DMS79 treated with DMSO at 0.1 percent for 48 hours (cell line): ENCODE results near the gene AATK.
"Not testable (repeated sequence)": the region's sequence is repeated elsewhere in the genome, so short reads cannot be mapped to it uniquely, and the experiment has no call there.

ENCODE experiments used
- DNase-seq: peaks from one replicate; lab custom pipeline; 2025; lab: John Stamatoyannopoulos, UW

The AATK gene

DNA sequence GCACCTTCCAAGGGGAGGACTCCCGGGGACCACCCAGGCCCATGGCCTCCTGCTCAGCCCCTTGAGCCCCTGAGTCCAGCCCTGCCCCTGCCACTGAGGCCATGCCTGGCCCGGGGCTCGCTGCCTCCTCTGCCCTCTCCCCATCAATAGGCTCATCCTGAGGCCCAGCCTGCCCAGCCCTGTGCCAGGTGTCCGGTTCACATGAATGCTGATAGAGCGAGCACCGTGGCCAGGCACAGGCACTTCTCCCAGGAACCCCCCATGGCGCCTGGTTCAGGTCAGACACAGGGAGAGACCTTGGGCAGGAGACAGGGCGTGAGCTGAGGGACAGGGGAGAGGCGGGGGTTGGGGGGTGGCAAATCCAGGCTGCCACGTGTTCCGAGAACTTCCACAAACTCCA lies 3.5 kb downstream of the AATK start:
- DNase-seq = no peak

DNA sequence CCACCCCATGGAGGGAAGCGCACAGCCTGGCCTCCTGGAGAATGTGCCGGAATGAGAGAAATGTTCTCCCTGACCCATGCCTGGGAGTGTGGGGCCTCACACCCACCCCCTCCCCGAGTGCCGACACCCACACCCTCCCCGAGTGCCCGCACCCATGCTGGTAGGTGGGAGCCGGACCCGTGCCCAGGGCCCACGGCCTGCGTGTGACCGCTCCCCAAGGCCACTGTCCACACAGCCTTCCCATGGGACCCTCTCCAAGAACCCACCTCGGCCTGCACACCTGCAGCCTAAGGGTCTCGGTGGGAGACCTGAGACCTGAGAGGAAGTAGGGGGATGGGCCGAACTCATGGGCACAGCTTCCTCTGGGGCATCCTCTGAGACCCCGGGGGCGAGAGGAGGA lies 4.0 kb downstream of the AATK start:
- no peak for DNase-seq

DNA sequence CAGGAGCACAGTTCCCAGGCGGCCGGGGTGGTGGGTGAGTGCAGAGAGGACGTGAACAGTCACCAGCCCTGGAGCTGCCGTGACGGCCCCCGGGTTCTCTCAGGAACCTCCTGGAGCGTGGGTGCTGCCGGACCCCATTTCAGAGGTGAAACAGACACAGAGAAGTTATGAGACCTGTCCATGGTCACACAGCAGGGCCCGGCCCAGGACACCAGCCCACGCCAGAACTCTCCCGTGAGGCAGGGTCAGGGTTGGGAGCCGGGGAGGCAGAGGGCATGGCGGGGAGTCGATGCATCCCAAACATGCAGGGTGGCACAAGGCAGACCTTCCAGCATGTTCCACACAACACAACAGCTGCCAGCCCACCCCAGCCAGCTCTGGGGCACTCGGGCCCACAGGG lies 4.5 kb downstream of the AATK start:
- DNase-seq = no peak

DNA sequence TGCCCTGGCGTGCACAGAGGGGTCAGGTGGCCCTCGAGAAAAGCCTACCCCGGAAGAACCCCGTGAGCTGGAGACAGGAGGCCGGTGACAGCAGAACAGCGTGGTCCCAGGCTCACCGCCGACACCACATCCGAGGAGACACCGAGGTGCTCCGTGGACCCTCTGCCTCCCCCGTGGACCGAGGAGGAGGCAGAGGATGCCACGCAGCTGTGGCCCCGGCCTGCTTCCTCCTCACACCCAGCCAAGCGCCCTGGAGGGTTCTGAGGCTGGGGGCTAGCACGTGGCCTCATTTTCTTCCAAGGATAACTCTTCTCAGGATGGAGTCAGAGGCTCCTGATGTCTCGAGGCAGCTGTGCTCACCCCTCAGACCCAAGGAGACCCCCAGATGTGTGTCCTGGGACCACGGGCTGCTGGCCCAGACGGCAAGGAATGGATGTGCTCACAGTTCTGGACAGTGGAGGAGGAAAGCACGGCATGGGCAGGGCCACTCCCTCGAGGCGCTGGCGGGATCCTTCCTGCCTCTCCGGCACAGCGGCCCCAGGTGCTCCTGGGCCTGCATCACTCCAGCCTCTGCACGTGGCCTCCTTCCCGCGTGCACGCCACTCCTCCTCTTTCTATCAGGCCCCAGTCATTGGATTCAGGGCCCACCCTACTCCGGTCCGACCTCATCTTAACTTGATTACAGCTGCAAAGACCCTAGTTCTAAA lies 5.1 kb downstream of the AATK start:
- DNase-seq = no peak

DNA sequence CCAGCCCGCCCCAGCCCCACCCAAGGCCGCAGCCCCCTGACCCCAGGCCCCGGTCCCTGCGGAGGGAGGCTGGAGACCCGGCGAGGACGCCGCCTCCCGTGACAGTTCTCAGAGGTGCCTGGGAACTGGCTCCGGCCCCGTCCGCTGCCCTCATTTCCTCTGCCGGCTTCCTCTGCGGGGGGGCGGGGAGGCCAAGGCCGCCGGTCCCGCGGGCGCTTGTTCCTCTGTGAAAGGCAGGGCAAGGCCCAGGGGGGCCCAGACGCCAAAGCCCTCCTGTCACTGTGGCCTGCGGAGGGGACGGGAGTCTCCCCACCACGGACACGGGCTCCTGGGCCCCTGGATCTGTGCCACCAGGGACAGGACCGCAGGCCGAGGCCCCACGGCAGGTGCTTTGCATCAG lies 5.7 kb downstream of the AATK start:
- no peak for DNase-seq

DNA sequence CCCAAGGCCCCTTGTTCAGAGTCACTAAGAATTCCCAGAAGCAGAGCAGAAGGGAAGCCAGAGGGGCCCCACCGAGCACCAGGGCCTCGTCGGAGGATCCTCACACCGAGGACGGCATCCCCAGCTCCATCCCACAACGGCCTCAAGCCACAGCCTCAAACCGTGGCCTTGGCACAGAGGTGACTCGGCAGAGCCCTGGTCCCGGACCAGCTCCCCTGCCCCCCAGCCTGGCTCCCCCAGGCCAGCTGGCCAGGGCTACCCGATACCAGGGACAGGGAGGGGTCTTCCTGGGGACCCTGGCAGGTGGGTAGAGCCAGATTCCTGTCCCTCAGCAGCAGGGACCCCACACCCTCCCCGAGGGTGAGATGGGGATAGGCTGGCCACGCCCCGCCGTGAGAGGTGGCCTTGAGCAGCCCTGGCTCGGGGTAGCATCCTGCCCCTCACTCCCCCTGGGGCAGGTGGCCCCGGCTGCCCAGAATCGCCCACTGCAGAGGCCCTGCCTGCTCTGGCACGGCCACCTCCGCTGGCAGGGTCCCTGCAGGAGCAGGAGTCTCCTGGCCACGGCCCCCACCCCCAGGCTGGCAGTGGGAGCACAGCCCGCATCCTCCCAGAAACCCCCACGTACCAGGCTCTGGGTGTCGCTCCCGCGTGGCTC lies 6.3 kb downstream of the AATK start:
- DNase-seq = no peak

DNA sequence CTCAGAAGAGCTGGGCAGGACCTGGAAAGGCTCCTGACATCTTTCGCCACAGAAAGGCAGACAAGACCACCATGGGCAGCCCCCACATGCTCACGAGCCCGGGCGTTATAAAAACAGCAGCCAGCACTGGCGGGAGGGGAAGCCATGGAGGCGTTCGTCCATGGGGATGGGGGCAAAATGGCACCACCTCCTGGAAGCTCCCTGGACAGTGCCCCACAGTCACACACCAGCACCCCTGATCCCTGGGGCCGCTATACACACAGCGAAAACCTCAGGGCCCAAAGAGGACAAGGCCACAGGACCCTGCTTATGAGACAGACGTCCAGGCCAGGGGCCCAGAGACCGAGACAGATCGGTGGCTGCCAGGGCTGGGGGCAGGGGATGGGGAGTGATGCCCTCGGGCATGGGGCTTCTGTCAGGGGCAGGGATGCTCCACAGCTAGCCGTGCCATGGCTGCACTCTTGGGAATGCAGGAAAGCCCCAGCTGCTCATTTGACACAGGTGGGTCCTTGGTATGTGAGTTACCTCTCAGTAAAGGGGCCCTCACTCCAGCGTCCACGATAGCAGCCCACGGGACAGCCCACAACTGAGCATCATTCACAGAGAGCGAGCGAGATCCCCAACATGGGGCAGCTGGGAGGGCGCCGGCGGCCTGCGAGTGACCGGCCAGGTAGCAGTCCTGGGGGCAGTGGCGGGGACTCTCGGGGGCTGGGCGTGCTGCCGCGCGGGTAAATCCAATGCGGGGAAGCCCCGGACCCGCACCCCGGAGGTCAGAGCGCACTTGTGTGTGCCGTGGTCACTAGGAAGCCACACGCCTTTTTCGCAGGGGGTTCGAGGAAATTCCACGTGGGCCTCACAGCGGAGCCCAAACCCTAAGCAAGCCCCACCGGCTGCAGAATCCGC lies 7.1 kb downstream of the AATK start:
- DNase-seq = no peak

DNA sequence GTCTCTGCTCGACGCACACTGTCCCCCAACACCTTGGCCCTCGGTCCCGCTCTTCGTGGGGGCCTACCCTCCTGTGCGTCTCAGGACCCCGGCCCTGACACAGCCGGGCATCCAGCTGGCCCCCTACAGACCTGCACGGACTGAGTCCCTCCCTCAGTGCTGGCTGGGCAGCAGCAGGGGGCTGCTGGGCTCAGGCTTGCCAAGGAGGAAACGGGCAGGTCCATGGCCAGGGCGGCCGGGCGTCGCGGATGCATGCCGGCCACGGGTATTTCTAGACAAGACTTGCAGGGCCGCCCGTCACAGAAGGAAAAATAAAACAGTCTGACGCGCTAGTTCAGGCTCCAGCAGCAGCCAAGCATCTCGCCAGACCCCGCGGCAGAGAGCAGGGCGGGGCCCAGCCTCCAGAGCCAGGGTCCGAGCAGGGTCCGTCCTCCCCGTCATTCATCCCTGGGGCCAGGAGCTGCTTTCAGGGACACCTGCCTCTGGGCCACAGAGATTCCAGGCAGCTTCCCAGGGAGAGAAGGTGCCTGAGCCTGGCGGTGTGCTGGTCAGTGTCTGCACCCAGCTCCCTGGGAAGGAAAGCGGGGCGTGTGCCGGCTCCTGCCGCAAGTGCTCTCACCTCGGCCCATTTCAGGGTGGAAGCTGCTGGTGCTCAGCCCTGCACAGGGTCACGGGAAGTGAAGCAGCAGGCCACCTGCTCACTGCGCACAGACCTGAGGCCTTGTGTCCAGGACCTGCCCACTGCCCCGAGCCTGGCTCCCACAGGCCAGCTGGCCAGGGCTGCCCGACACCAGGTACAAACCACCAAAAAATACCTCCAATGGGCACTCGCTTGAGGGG lies 8.0 kb downstream of the AATK start:
- DNase-seq = no peak

DNA sequence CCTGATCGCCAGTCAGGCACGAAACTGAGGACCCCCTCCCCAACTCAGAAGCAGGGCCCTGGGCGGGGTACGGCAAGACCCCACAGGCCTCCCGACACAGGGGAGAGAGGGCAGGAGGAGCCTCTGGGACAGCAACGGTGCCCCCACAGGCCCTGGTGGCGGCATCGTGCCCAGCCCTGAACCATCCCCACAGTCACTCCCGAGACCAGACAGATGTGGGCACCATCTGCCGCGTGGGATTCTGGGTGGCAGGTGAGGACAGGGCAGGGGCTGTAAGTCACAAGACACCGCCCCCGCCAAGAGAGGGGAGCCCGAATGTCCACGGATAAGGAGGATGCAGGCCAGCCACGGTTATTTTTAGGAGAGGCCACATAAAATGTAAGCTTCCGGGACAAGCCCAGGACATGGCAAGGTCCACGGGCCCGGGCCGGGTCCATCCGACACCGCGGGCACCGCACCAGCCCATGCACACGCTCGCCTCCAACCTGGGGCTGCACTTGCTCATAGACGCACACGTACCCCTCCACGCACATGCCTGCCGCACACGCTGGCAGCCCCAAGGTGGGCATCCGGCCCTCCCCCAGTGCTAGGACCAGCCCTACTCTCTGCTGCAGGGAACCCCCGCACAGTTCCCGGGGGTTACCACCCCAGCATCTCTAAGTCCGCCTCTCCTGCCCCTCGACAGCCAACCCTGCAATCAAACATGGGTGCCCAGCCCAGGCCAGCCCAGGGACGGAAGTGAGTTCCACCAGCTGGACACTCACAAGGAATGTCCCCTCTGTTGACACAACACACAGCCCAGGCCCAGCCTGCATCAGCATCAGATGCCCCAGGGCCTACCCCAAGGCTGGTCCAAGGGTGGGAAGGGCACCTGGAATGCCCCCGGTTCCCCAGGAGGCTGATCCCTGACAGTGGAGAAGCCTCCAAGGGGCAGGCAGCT lies 8.9 kb downstream of the AATK start:
- no peak for DNase-seq

DNA sequence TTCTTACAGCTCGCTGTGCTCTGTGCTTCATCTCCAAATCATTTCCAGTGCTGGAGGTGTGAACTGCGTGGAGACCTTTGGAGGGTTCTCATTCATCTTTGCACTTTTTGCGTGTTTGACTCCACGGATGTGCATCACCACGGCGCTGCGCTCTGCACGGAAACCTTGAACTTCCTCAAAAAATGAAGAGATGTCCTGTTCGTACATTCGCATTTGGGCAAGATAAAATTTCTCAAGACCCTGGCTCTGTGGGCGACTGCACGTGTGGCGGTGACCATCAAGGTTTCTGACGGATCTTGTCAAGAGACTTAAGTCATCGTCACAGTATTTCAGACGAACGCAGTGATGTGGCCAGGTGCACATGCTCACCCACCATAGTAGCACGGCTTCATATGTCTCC lies 11.1 kb downstream of the AATK start:
- DNase-seq = no peak

DNA sequence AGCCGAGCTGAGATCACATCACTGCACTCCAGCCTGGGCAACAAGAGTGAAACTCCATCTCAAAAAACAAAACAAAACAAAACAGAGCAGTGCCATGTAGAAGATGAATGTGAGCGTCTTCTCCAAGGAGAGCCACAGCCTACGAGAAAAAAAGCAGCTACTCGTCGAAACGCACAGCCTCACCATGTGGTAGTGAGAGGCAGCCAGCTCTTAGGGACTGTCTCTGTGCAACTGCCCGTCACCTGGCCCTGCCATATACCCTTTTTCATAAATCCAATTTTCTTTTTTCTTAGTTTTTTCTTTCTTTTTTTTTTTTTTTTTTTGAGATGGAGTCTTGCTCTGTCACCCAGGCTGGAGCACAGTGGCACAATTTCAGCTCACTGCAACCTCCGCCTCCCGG lies 12.0 kb downstream of the AATK start:
- DNase-seq = not testable (repeated sequence)

DNA sequence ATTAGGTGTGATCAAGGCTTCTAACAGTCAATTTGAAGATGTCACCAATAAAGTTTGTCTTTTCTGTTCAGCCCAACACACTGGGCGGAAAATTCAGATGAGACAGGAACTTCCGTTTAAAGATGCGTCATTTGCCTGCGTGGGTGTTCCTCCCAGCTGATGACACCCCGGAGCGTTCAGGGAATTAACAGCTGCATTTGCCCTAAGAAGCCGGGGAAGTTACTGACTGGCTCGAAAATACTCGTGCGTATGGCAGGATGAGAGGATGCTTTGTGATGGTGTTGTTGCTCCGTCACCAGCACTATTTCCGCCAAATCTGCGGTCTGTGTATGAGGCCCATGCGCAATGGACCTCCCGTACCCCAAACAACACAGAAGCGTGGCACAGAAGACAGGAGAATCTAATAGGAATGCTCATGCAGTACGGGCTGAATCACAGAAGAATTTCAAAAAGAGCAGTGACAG lies 12.6 kb downstream of the AATK start:
- no peak for DNase-seq

DNA sequence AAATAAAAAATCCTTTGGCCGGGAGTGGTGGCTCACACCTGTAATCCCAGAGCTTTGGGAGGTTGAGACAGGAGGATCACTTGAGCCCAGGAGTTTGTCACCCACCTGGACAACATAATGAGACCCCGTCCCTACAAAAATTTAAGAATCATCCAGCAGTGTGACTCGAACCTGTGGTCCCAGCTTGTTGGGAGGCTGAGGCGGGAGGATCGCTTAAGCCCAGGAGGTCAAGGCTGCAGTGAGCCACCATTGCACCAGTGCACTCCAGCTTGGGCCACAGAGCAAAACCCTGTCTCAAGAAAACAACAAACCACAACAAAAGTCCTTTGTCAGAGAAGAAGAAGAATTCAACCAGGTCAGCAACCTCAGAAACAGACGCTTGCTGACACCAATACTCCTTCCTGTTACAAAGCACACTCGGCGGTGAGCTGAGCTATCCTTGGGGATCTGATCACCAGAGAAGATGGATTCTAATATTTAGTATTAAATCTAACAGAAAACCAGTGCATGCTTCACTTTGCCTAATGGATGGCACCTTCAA lies 13.7 kb downstream of the AATK start:
- no peak for DNase-seq

DNA sequence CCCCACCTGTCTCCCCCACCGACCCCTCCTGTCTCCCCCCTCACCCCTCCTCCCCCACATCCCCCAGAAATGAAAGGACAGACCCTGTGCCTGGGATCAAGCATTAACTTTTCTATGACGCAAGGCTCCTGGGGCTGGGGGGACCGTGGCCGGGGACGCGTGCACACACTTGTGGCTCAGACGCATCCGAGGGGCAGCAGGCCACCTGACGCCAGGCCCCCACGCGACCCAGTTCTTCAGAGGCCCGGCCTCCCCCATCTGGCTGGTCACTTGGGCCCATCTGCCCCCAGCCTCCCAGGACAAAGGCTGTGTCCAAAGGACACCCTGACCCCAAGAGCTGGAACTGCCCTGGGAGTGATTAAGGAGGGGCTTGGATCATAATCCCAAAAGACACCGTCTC lies 14.7 kb downstream of the AATK start:
- DNase-seq = no peak

DNA sequence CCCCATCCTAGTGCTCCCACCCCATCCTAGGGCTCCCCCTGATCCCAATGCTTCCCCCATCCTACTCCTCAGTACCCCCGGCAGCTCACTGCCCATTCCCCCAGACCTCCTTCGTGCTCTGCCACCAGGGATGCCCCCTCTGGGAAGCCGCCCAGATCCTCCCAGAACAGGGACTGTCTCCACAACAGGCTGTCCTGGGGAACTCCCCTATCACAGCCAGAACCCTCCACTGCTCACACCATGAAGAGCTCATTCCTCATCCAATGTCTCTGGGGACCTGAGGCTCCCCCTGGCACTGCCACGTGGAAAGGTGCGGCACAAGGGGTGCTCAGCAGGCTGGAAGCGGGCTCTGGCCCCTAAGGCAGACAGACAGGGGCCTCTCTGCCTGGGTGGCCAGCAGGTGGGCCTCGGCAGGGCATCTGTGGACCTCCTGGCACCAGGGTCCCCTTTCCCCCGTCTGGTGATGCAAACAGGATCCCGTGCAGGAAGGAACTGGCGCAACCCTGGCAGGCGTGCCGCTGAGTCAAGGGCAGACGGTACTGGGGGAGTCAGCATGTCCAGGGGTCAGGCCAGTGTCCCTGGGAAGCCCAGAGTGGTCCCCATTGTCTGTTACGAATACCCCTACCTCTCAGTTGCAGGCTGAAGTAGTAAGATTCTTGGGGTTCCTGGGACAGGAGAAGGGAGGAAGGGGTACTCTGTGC lies 15.5 kb downstream of the AATK start:
- DNase-seq = no peak

DNA sequence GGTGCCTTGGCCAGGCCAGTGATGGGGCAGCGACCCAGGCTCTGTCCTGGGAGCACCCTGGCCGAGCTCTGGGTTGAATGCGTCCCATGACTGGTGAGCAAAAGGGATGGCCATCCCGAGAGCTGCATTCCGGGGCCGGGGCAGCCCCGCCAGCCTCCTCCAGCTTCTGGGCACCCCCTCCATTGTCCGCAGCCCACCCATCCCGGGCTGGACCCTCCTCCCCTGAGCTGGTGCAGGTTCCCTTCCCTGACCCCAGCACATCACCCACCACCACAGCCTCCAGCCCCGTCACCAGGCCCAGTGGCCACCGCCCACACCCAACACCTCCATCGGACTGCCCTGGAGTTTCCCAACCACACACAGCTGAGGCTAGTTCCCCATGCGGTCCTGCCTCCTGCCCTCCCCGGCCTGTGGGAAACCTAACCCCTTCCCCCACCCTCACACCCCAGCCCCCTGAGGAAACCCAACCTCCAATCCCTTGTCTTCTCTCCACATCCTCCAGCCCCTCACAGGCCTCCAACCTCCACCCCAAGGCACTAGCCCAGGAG lies 17.0 kb downstream of the AATK start:
- DNase-seq = no peak

DNA sequence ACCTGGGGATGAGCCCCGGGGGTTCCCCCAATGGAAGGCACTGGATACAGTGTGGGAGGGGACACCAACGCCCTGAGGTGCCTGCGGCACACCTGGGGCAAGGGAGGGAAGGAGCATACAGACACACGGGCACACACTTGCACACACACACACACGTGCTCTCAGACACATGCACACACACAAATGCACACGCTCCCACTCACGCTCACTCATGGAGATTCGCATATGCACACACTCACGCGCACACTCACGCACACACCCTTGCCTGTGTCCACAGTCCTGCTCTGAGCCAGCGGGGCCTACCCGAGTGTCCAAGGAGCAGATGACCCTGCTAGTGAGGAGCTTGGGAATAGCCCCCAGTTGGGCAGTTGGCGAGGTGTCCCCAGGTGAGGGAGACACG lies 17.4 kb downstream of the AATK start:
- no peak for DNase-seq

DNA sequence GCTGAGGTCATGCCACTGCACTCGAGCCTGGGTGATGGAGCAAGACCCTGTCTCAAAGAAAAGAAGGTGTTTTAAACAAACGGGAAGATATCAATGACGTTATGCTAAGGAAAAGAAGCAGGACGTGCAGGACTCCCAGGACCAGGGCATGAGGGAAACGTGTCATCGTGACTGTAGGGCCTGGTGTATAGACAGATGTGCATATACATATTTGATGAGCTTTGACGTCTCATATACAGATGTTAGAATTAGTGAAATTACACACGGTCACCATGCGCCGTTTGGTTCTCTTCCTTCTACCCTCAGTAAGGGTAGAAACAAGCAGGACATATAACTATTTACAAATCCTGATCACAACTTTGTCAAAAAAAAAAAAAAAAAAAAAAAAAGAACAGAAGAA lies 18.3 kb downstream of the AATK start:
- DNase-seq = no peak

DNA sequence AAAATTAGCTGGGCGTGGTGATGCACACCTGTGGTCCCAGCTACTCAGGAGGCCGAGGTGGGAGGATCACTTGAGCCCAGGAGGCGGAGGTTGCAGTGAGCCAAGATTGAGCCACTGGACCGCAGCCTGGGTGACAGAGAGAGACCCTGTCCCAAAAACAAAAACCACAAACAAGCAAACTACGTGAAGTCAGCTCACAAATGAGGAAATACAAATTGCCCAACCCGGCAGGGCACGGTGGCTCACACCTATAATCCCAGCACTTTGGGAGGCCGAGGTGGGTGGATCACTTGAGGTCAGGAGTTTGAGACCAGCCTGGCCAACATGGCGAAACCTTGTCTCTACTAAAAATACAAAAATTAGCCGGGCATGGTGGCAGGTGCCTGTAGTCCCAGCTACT lies 19.8 kb downstream of the AATK start:
- not testable (repeated sequence) for DNase-seq

DNA sequence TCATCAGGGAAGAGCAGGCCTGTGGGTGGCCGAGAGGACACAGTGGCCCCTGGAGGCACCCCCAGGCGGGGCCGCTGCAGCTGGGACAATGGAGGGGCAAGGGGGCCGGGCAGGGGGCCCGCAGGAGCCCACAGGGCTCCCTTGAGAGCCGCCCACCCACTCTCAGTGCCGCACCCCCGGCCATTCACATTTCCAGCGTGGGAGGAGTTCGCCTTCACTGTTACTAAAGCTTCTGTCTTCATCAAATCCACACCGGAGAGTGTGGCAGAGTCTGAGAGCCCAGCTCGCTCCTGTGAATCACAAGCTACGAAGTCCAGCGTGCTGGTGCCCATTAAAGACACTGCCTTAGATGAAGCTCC lies 21.6 kb downstream of the AATK start:
- no peak for DNase-seq
